NB4 (cell line): ENCODE results near the gene FOXJ1.

Experiments used
- CTCF ChIP-seq: IDR thresholded peaks from one replicate; pipeline ENCODE4 v1.5.1; 2012; ENCODE audit warnings: low read depth, low read length
- POLR2A ChIP-seq: IDR thresholded peaks from 2 replicates; pipeline ENCODE4 v1.6.1; 2011; ENCODE audit warnings: mild to moderate bottlenecking; ENCODE audit not compliant: insufficient read length; ENCODE audit errors: extremely low read depth

DNA sequence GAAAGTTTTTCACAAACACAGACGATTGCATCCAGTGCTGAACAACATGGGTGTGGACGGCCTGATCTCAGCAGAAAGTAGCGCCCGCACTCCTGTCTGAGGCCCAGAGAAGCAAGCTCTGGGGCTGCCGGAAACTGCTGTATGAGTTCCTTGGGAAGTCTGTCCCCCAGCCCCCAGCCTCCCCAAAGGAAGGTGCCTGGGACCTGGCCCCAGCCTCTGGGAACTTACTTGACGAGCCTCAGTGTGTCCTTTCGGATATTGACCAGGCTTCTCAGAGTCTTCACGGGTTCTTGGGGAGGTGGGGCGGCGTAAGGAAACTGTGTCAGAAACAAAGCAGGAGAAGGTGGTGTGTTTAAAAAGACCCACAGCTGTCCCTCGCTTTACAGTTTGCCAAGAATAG is 32.4 kb upstream of the FOXJ1 start:
- TF ChIP-seq CTCF (no peak), POLR2A (no peak)
